Nephron (organoid): Measurements from ENCODE around the gene MAP3K2.

Experiments
- H3K27ac Mint-ChIP-seq, 3 experiments: 2 replicates each; pipeline ENCODE4 v1.8.0; 2020; ENCODE audit warnings: mixed read lengths in 3 of 3, mild to moderate bottlenecking in 2 of 3, moderate library complexity in 1 of 3
- H3K27me3 Mint-ChIP-seq: 2 replicates; pipeline ENCODE4 v1.8.0; 2021; ENCODE audit warnings: low read depth, mild to moderate bottlenecking, moderate library complexity, mixed read lengths
- H3K36me3 Mint-ChIP-seq: 2 replicates; pipeline ENCODE4 v1.8.0; 2020; ENCODE audit warnings: low read depth, mixed read lengths
- H3K4me1 Mint-ChIP-seq: 2 replicates; pipeline ENCODE4 v1.8.0; 2020; ENCODE audit warnings: mixed read lengths
- H3K4me3 Mint-ChIP-seq, 3 experiments: 2 replicates each; pipeline ENCODE4 v1.8.0; 2020; ENCODE audit warnings: mild to moderate bottlenecking in 3 of 3, mixed read lengths in 3 of 3, moderate library complexity in 2 of 3
- H3K9me3 Mint-ChIP-seq: 2 replicates; pipeline ENCODE4 v1.8.0; 2020; ENCODE audit warnings: mixed read lengths
- TF ChIP-seq, protein P1 (sequence below), 3 experiments: fragments of 200-600 bp; sonication (generic); IDR thresholded peaks; one replicate each; pipeline ENCODE4 v1.5.0; 2021; ENCODE audit warnings: antibody characterized with exemption in 3 of 3; ENCODE audit not compliant: unreplicated experiment in 3 of 3

Gene MAP3K2

DNA sequence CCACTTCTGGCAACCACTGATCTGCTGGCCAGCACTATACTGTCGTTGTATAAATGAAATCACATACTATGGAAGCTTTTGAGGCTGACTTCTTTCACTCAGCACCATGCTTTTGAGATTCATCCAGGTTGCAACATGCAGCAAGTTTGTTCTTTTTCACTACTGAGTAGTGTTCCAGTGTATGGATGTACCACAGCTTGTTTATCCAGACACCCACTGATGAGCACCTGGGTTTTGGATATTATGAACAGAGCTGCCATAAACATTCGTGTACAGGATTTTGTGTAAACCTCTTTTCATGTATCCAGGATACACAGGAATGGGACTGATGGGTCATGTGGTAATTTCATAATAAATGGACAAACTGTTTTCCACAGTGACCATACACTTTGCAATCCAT lies 104.5 kb downstream of the MAP3K2 start:
- TF ChIP-seq, protein P1, sequence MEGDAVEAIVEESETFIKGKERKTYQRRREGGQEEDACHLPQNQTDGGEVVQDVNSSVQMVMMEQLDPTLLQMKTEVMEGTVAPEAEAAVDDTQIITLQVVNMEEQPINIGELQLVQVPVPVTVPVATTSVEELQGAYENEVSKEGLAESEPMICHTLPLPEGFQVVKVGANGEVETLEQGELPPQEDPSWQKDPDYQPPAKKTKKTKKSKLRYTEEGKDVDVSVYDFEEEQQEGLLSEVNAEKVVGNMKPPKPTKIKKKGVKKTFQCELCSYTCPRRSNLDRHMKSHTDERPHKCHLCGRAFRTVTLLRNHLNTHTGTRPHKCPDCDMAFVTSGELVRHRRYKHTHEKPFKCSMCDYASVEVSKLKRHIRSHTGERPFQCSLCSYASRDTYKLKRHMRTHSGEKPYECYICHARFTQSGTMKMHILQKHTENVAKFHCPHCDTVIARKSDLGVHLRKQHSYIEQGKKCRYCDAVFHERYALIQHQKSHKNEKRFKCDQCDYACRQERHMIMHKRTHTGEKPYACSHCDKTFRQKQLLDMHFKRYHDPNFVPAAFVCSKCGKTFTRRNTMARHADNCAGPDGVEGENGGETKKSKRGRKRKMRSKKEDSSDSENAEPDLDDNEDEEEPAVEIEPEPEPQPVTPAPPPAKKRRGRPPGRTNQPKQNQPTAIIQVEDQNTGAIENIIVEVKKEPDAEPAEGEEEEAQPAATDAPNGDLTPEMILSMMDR (IDR thresholded peaks at IDR 0.05; ENCODE audit: unreplicated experiment in 3 of 3): no peak
- no peak overlapping the region for H3K4me3 Mint-ChIP-seq
- peaks cover 8% of the 10 kb centered on the region for H3K9me3 Mint-ChIP-seq
- peaks cover 94% of the 10 kb centered on the region for H3K36me3 Mint-ChIP-seq
- H3K27me3 Mint-ChIP-seq: no peaks in the 10 kb centered on the region
- no peak overlapping the region for H3K27ac Mint-ChIP-seq
- no peaks in the 10 kb centered on the region for H3K4me1 Mint-ChIP-seq

DNA sequence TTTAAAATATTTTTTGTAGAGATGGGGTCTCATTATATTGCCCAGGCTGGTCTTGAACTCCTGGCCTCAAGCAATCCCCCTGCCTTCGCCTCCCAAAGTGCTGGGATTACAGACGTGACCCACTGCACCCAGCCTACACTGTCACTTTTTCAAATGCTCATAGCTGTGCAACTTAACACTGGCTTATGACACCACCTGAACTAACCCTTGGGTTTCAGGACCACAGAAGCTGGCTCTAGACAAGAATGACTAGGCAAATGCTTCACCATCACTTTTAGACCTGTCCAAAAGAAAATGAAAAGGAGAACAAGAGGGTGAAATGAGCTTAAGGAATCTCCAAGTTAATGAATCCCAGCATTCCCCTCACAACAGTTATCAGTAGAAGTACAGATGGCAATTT lies 107.1 kb downstream of the MAP3K2 start:
- H3K9me3 Mint-ChIP-seq: peaks cover 8% of the 10 kb centered on the region
- peaks cover 95% of the 10 kb centered on the region for H3K36me3 Mint-ChIP-seq
- H3K27me3 Mint-ChIP-seq: no peaks in the 10 kb centered on the region
- H3K4me1 Mint-ChIP-seq: no peaks in the 10 kb centered on the region
- no peak overlapping the region for H3K27ac Mint-ChIP-seq
- H3K4me3 Mint-ChIP-seq: no peak overlapping the region
- TF ChIP-seq, protein P1 (IDR thresholded peaks at IDR 0.05; ENCODE audit: unreplicated experiment in 3 of 3): no peak

DNA sequence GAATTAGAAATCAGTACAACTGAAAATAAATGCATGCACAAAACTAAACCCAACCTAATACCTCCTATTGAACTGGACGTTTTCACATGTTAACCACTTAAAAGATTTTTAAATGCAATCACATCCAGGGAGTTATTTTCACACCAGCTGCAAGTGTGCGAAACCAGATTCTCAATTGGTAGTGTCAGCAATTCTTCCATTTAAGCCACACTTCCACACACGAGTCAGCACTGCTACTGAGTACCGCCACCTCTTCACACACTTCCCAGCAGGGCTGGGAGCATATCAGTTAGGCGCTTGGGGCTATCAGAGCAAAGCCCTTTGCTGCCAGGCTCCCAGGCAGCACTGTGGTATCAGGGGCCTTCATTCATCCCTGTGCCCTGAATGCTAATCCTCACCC lies 108.0 kb downstream of the MAP3K2 start:
- TF ChIP-seq, protein P1 (IDR thresholded peaks at IDR 0.05; ENCODE audit: unreplicated experiment in 3 of 3): no peak
- Mint-ChIP-seq H3K4me3 (no peak overlapping the region), H3K9me3 (peaks cover 8% of the 10 kb centered on the region), H3K27ac (no peak overlapping the region), H3K27me3 (no peaks in the 10 kb centered on the region), H3K4me1 (no peaks in the 10 kb centered on the region), H3K36me3 (peaks cover 95% of the 10 kb centered on the region)

DNA sequence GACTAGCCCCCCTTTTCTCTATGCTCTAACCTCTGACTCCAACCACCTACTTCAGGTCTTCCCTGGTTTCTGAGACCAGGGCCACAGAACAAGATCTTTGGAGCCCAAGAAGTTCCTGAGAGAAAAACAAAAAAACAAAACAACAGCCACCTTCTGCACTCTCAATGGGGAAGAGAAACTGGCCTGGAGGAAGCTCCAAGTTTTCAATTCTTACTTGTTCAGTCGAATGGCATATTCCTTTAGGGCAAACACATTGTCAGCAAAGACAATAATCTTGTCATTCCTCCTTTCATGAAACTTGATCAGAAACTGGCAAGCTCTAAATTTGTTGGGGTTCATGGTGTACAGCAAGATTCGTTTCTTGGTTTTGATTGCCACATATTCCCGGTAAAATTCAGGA lies 108.8 kb downstream of the MAP3K2 start:
- no peak overlapping the region for H3K27ac Mint-ChIP-seq
- peaks cover 4% of the 10 kb centered on the region for H3K9me3 Mint-ChIP-seq
- no peaks in the 10 kb centered on the region for H3K4me1 Mint-ChIP-seq
- H3K36me3 Mint-ChIP-seq: peaks cover 90% of the 10 kb centered on the region
- no peaks in the 10 kb centered on the region for H3K27me3 Mint-ChIP-seq
- no peak overlapping the region for H3K4me3 Mint-ChIP-seq
- TF ChIP-seq, protein P1 (IDR thresholded peaks at IDR 0.05; ENCODE audit: unreplicated experiment in 3 of 3): no peak

DNA sequence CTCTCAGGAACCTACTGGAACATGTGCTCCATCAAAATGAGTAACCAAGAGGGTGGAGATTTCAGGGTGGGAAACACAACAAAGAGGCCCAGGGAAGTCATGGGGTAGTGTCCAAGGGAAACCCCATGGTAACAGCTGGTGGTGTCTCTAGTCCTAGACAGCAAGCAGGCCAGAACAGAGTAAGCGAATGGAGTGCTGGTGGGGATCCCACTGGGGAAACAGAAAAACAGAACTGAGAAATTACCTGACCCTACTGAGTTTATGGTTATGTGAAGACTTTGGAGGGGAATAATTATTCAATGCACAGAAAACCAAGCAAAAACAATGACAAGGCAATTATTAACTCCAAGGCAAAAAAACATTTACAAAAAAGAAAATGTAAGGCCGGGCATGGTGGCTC lies 110.7 kb downstream of the MAP3K2 start:
- TF ChIP-seq, protein P1 (IDR thresholded peaks at IDR 0.05; ENCODE audit: unreplicated experiment in 3 of 3): no peak
- Mint-ChIP-seq H3K27ac (no peak overlapping the region), H3K9me3 (no peaks in the 10 kb centered on the region), H3K27me3 (no peaks in the 10 kb centered on the region), H3K36me3 (peaks cover 89% of the 10 kb centered on the region), H3K4me1 (no peaks in the 10 kb centered on the region), H3K4me3 (no peak overlapping the region)

DNA sequence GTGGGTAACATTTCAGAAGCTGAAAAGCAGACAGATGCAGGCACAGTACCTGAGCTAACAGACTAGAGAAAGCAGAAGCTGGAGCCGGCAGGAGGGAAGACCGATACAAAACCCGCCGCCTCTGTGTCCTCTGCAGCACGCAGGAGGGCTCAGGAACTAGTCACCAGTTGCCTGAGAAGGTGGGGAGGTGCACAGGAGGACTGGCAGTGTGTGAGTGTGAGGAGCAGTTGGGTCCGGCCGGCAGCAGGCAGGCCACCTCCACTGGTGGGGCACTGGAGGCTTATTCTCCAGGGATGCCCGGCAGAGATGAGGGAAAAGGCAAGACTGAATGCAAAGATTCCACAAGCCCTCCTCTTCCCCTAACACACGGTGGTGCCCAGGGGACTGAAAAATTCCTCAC lies 112.0 kb downstream of the MAP3K2 start:
- Mint-ChIP-seq H3K4me1 (no peaks in the 10 kb centered on the region), H3K9me3 (no peaks in the 10 kb centered on the region), H3K27ac (no peak overlapping the region), H3K36me3 (peaks cover 86% of the 10 kb centered on the region), H3K4me3 (no peak overlapping the region), H3K27me3 (no peaks in the 10 kb centered on the region)
- TF ChIP-seq, protein P1 (IDR thresholded peaks at IDR 0.05; ENCODE audit: unreplicated experiment in 3 of 3): no peak
